DOHH2 (cell line): ENCODE results near the gene CDKL2.

ENCODE experiments used
- H3F3A ChIP-seq: fragments of 200-600 bp; sonication (generic), shearing (Covaris generic); 2 replicates; pipeline ENCODE4 v1.6.0; 2016; ENCODE audit warnings: antibody characterized with exemption, mild to moderate bottlenecking; ENCODE audit not compliant: control insufficient read depth, insufficient read depth
- H3K27ac ChIP-seq: fragments of 200-600 bp; sonication (generic); 2 replicates; pipeline ENCODE4 v1.5.1; 2014; ENCODE audit warnings: low read depth, mild to moderate bottlenecking, low read length, moderate library complexity
- H3K27me3 ChIP-seq: fragments of 200-600 bp; sonication (generic); 2 replicates; pipeline ENCODE4 v1.6.1; 2014; ENCODE audit warnings: mild to moderate bottlenecking, low read length, mixed read lengths; ENCODE audit not compliant: control insufficient read depth
- H3K36me3 ChIP-seq: fragments of 200-600 bp; sonication (generic); 2 replicates; pipeline ENCODE4 v1.6.1; 2014; ENCODE audit warnings: mild to moderate bottlenecking, low read length, moderate library complexity, mixed read lengths; ENCODE audit not compliant: control insufficient read depth
- H3K4me1 ChIP-seq: fragments of 200-600 bp; sonication (generic); 2 replicates; pipeline ENCODE4 v1.6.1; 2014; ENCODE audit warnings: mild to moderate bottlenecking, low read length, mixed read lengths; ENCODE audit not compliant: control insufficient read depth
- H3K4me2 ChIP-seq: fragments of 200-600 bp; sonication (generic); 2 replicates; pipeline ENCODE4 v1.6.0; 2014; ENCODE audit warnings: mild to moderate bottlenecking, low read length, moderate library complexity
- H3K4me3 ChIP-seq: fragments of 200-600 bp; sonication (generic); 2 replicates; pipeline ENCODE4 v1.5.1; 2014; ENCODE audit warnings: mild to moderate bottlenecking, low read length, mixed read lengths
- H3K79me2 ChIP-seq: fragments of 200-600 bp; sonication (generic); 2 replicates; pipeline ENCODE4 v1.6.1; 2014; ENCODE audit warnings: mild to moderate bottlenecking, low read length, mixed read lengths; ENCODE audit not compliant: control insufficient read depth
- H3K9me2 ChIP-seq: fragments of 200-600 bp; sonication (generic); replicated peaks from 2 replicates; pipeline ENCODE4 v1.6.1; 2014; ENCODE audit warnings: mild to moderate bottlenecking, low read length, mixed read lengths; ENCODE audit not compliant: control insufficient read depth
- H3K9me3 ChIP-seq: fragments of 200-600 bp; sonication (generic); 2 replicates; pipeline ENCODE4 v1.6.1; 2014; ENCODE audit warnings: antibody characterized with exemption, low read length, mixed read lengths; ENCODE audit not compliant: control insufficient read depth, insufficient read depth
- H4K20me1 ChIP-seq: fragments of 200-600 bp; sonication (generic); 2 replicates; pipeline ENCODE4 v1.6.0; 2014; ENCODE audit warnings: low read depth, mild to moderate bottlenecking, antibody characterized with exemption, low read length, moderate library complexity; ENCODE audit not compliant: control insufficient read depth, insufficient read depth
- CTCF ChIP-seq: fragments of 200-600 bp; sonication (generic); IDR thresholded peaks from one replicate; pipeline ENCODE4 v1.5.1; 2014; ENCODE audit warnings: antibody characterized with exemption, mild to moderate bottlenecking, low read depth, low read length; ENCODE audit not compliant: poor library complexity, severe bottlenecking
- EZH2phosphoT487 ChIP-seq: fragments of 200-600 bp; sonication (generic); IDR thresholded peaks from 2 replicates; pipeline ENCODE4 v1.6.1; 2017; ENCODE audit warnings: borderline replicate concordance, mild to moderate bottlenecking, antibody characterized with exemption, low read length, moderate library complexity, mixed read lengths

Gene CDKL2

DNA sequence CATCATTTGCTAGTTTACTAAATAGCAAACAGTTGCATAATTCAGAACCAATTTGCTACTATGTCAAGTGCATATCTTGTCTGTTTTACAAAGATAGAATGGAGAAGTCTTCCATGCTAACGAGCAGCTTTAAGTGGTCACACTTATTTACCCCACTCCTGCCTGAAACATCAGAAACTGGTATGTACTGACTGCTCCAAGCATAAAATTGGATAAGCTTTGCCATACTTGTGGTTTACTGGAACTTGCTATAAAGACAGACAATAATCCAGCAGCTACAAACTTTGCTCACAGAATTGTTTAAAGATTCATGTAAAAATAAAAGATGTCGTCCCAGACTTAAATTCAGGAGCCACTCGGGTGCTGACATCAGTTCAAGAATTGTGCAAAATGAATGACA is 13.3 kb upstream of the CDKL2 start:
- Histone ChIP-seq H3K36me3 (peaks cover 68% of the 10 kb centered on the region), H3K9me3 (no peaks in the 10 kb centered on the region)
- no peak for TF ChIP-seq CTCF
- TF ChIP-seq EZH2phosphoT487, result no peak

DNA sequence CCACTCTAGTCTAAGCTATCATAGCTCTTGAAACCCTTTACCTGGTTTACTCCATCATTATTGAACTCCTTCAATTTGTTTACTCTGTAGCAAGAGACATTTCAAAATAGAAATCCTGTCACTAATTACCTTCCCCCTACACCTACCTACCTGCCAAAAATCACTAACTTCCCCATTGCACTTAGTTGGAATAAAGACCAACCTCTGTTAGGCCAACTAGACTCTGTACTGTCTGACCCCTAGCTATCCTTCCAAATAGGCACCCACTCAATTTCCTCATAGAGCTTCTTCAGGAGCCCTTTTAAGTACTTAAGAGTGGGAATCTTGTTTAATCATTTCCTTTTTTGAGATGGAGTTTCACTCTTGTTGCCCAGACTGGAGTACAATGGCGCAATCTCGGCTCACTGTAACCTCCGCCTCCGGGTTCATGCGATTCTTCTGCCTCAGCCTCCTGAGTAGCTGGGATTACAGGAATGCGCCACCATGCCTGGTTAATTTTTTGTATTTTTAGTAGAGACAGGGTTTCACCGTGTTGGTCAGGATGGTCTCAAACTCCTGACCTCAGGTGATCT is 8.9 kb upstream of the CDKL2 start:
- H3K9me3 ChIP-seq, result no peaks in the 10 kb centered on the region

More for the DNA sequence above, 13.3 kb upstream of the CDKL2 start:
- Histone ChIP-seq H3K4me2 (no peak overlapping the region), H3F3A (peaks cover 15% of the 10 kb centered on the region; the same call in 1 of the 2 replicates), H3K9me2 (no peaks in the 10 kb centered on the region), H3K27me3 (no peaks in the 10 kb centered on the region), H3K4me1 (no peaks in the 10 kb centered on the region), H3K27ac (no peak overlapping the region), H3K4me3 (no peak overlapping the region), H3K79me2 (no peaks in the 10 kb centered on the region), H4K20me1 (no peaks in the 10 kb centered on the region)

DNA sequence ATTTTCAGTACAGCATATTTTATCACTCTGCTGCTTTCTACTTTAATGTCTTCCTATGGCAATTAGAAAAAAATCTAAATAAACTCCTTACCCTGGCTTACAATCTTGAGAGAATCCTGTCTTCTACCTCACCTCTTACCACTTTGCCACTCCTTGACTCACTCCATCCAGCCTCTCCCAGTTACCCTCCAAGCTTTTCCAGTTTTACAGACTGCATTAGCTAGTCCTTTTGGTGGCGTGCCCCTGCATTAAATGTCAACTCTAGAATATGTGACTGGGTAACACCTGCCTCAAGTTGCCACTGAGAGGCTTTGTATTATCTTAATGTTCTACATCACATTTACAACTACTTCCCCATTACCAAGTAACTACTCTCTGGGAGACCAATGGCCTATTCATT is 7.5 kb upstream of the CDKL2 start:
- H3K9me3 ChIP-seq, result no peaks in the 10 kb centered on the region
- no peak overlapping the region for H3K4me3 ChIP-seq
- H3K36me3 ChIP-seq, result peaks cover 14% of the 10 kb centered on the region
- H3K27ac ChIP-seq, result no peak overlapping the region
- no peaks in the 10 kb centered on the region for H4K20me1 ChIP-seq
- no peaks in the 10 kb centered on the region for H3K9me2 ChIP-seq
- no peaks in the 10 kb centered on the region for H3K4me1 ChIP-seq
- H3K27me3 ChIP-seq, result no peaks in the 10 kb centered on the region
- H3F3A ChIP-seq, result peaks cover 15% of the 10 kb centered on the region; the same call in 1 of the 2 replicates
- no peaks in the 10 kb centered on the region for H3K79me2 ChIP-seq
- no peak overlapping the region for H3K4me2 ChIP-seq
- TF ChIP-seq EZH2phosphoT487 (no peak), CTCF (no peak)

More for the DNA sequence above, 8.9 kb upstream of the CDKL2 start:
- TF ChIP-seq CTCF (no peak), EZH2phosphoT487 (no peak)
- Histone ChIP-seq H3F3A (peaks cover 15% of the 10 kb centered on the region; the same call in 1 of the 2 replicates), H3K4me2 (no peak overlapping the region), H3K4me1 (no peaks in the 10 kb centered on the region), H3K36me3 (peaks cover 25% of the 10 kb centered on the region), H3K9me2 (no peaks in the 10 kb centered on the region), H3K27me3 (no peaks in the 10 kb centered on the region), H3K27ac (no peak overlapping the region), H3K4me3 (no peak overlapping the region), H4K20me1 (no peaks in the 10 kb centered on the region), H3K79me2 (no peaks in the 10 kb centered on the region)
